Adrenal gland (tissue), 12 donors: Measurements from ENCODE around the gene QSOX1. TPM values are rescaled to one million over a fixed set of nuclear protein-coding genes. Genes with fewer than 3 reads are reported as not detected.

Experiments
- DNase-seq, 7 donors: peaks; one replicate each; pipeline ENCODE4 v3.0.0-alpha.2; 2019 to 2020
- H3K27ac ChIP-seq, 5 donors: fragments of 200-600 bp; sonication (generic) in 4 of 5; 1 replicate in 3 of 5; 2 replicates in 2 of 5; pipeline versions ENCODE4 v1.5.1 to v1.8.0; 2016 to 2020; ENCODE audit warnings: mild to moderate bottlenecking in 1 of 5
- H3K27me3 ChIP-seq: fragments of 200-600 bp; 2 replicates; pipeline ENCODE4 v1.8.0; 2021
- H3K36me3 ChIP-seq, 2 donors: fragments of 200-600 bp; replicated peaks in 1 of 2; 1 replicate in 1 of 2; 2 replicates in 1 of 2; pipeline versions ENCODE4 v1.5.1 to v1.8.0; 2018 to 2022
- H3K4me1 ChIP-seq, 2 donors: fragments of 200-600 bp; replicated peaks in 1 of 2; 1 replicate in 1 of 2; 2 replicates in 1 of 2; pipeline versions ENCODE4 v1.5.1 to v1.8.0; 2018 to 2021
- H3K4me3 ChIP-seq, 4 donors: fragments of 200-600 bp; sonication (generic) in 3 of 4; one replicate each; pipeline ENCODE4 v1.5.1; 2016 to 2018
- H3K9me3 ChIP-seq, 3 donors: fragments of 200-600 bp; sonication (generic) in 1 of 3; replicated peaks in 1 of 3; 1 replicate in 2 of 3; 2 replicates in 1 of 3; pipeline versions ENCODE4 v1.5.1 to v1.8.0; 2016 to 2021
- CTCF ChIP-seq, 6 experiments: fragments of 450-650 bp in 4 of 6; fragments of 200-600 bp in 2 of 6; sonication (generic) in 1 of 6; IDR thresholded peaks; 1 replicate in 5 of 6; 2 replicates in 1 of 6; pipeline versions ENCODE4 v1.5.1 to v1.8.0; 2016 to 2021; ENCODE audit warnings: antibody characterized with exemption in 6 of 6, mild to moderate bottlenecking in 2 of 6, moderate library complexity in 1 of 6
- POLR2A ChIP-seq, 2 donors: fragments of 450-650 bp; IDR thresholded peaks; one replicate each; pipeline ENCODE4 v1.6.1; 2017; ENCODE audit warnings: antibody characterized with exemption in 2 of 2, mild to moderate bottlenecking in 2 of 2, moderate library complexity in 1 of 2
- WGBS, 4 donors: extraction: QIAGEN DNeasy Blood & Tissue Kit in 2 of 4; methylation state at CpG; one replicate each; pipeline versions ENCODE4 v1.1.5 to v1.1.7; 2013 to 2017; 5-methylcytosine and 5-hydroxymethylcytosine counted together
- intact Hi-C, 2 donors: fragments of 100-400 bp; cut with DNase I; formaldehyde crosslinking; loops; one replicate each; pipeline versions ENCODE4 v1.14.1 to v1.15.0; 2022 to 2023
- polyA plus RNA-seq, 3 donors: library from polyadenylated mRNA; stranded (reverse); fragments of 200-250 nt in 2 of 3; fragments of 350-450 nt in 1 of 3; fragmentation: Illumina TruSeq in 1 of 3; extraction: RNeasy Lipid Tissue Mini Kit (QIAGEN cat#74804) in 1 of 3; gene quantifications; one replicate each; pipeline ENCODE4 v1.2.3, GENCODE V29; 2013 to 2014
- total RNA-seq, 9 donors: library from RNA; depleted of rRNA in 4 of 9; stranded (reverse); fragments of >200 nt in 4 of 9; fragments of 120-200 nt in 1 of 9; fragmentation: NEBNext Ultra II Directional in 1 of 9; extraction: Animal tissue kit (Norgen Biotek cat#: 25700) in 1 of 9; gene quantifications; one replicate each; pipeline versions ENCODE4 v1.1.0 to v1.2.4, GENCODE V29; 2013 to 2023
- donor health status: healthy with polysubstance abuse.
- donor health status: Bipolar disorder and iron deficiency.
- donor health status: DM: yes; HTN: yes; CAD: no.
- donor health status: DM: no; HTN: no; CAD: no.
- donor health status: DM: no; HTN: no; CAD: no.
- donor health status: DM: yes; HTN: yes; CAD: no.

The QSOX1 gene
- total and polyA plus RNA-seq, 12 donors = 33.7 to 234 (median 129) TPM

DNA sequence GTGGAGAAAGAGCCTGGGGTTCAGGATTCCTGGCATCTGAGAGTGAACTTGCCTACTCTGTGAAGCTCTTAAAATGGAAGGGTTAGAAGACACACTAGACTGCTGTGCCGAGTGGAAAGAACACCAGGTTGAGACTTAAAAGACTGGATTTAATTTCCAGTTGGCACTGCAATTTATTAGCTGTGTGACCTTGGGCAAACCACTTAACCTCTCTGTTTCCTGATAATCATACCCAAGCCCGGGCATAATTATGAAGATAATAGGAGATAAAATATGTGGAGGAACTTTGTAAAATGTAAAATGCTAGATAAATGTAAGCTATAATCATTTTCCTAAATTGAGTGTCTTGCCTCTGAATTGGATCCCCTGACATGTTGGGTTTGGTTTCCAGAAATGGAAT is 70.7 kb downstream of the QSOX1 start:
- Histone ChIP-seq H3K27ac (no peak overlapping the region), H3K4me3 (no peak overlapping the region), H3K27me3 (peaks cover 57% of the 10 kb centered on the region), H3K9me3 (no peaks in the 10 kb centered on the region), H3K4me1 (peaks cover 10 to 12% of the 10 kb centered on the region in 2 donors), H3K36me3 (no peaks in the 10 kb centered on the region)
- DNase-seq = no peak
- 33 to 37% (median 34%) methylated on average over 2 of the region's 2 CpGs for WGBS, 4 donors
- intact Hi-C loops = no loop called here
- TF ChIP-seq POLR2A (IDR thresholded peaks at IDR 0.05) (no peak), CTCF (IDR thresholded peaks at IDR 0.05) (no peak)

- DNase-seq = no peak
- no peaks in the 10 kb centered on the region for H3K36me3 ChIP-seq
- H3K4me3 ChIP-seq = no peak overlapping the region
- intact Hi-C loops = no loop called here
- WGBS, 4 donors = 24 to 30% (median 28%) methylated on average over 17 of the region's 17 CpGs
- no peaks in the 10 kb centered on the region for H3K9me3 ChIP-seq
- H3K27me3 ChIP-seq = peaks cover 83% of the 10 kb centered on the region
- H3K27ac ChIP-seq = no peak overlapping the region
- H3K4me1 ChIP-seq = peaks cover 21 to 27% of the 10 kb centered on the region in 2 donors
- no peak for TF ChIP-seq CTCF (IDR thresholded peaks at IDR 0.05)
- no peak for TF ChIP-seq POLR2A (IDR thresholded peaks at IDR 0.05)
Measured at GRCh38 chr1:180227861-180228647, 73.4 kb downstream of the QSOX1 start.

DNA sequence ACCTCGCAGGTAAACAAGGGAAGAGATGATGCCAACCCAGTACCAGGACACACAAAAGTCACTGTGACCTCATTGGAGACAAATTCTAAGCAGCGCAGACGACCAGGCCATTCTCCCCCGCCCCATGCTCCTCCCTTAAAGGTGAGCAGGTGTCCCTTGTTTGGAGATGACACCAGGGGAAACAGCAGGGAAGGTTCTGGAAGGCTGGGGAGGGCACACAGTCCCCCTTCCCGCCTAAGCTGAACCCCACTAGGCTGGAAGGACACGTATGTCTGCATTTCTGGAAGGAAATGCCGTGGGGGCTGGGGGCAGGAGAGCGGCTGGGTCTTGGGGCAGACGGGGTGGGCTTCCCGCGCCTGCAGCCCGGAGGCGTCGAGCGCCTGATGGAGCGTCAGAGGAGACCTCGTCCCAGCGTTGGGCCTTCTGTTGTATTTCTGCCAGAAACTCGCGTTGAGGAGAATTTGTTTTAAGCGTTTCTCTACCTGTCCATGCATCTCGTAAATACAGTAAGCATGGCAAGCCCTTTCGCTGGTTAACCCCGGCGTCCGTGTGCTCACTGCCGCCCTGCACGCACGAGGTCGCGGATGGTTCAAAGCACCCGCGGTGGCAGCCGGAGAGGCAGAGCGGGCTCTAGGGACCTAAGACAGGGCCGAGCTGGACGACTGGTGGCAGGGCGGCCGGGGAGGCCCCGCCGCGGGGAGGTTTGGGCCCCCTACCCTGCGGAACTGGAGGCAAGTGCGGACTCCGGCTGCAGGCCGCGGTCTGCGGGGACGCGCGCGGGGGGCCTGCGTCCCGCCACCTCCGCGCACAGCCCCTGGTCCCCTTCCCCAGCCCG is 74.2 kb downstream of the QSOX1 start:
- DNase-seq = no peak
- no peak for TF ChIP-seq POLR2A (IDR thresholded peaks at IDR 0.05)
- TF ChIP-seq CTCF (IDR thresholded peaks at IDR 0.05) = no peak
- H3K27me3 ChIP-seq = peaks cover 86% of the 10 kb centered on the region
- H3K36me3 ChIP-seq = no peaks in the 10 kb centered on the region
- no peak overlapping the region for H3K27ac ChIP-seq
- intact Hi-C loops = no loop called here
- peak overlapping the region in 2 of 4 donors; percentile 57 to 58 for H3K4me3 ChIP-seq
- 5 to 9% (median 7%) methylated on average over 25 to 57 of the region's 57 CpGs for WGBS, 4 donors
- H3K9me3 ChIP-seq = no peaks in the 10 kb centered on the region
- H3K4me1 ChIP-seq = peaks cover 21 to 27% of the 10 kb centered on the region in 2 donors
